Measurements from ENCODE around the gene SPOCK1. TPM values are rescaled to one million over a fixed set of nuclear protein-coding genes. Genes with fewer than 3 reads are reported as not detected.

SPOCK1 gene
- total and polyA plus RNA-seq, 10 donors = 0.50 to 17.0 (median 6.6) TPM

DNA sequence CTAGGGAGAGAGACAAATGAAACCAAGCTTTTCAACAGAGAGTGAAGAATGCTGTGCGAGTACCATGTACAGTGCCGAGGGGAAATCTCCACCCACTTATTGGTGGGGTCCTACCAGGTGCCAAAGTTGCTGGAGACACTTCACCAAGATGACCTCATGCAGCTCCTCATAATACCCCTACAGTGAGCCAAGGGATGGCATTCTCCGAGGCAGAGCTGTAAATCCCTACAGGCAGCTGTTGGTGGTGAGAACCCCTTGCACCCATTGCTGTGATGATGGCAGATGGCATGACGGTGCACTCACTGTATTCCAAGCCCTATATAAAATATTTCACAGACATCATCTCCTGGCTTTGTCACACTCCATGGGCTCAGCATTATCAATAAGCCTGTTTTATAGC is 464.9 kb downstream of the SPOCK1 start:
- intact Hi-C loops (cut with DNase I; ENCODE audit: low total_unique reads) = no loop called here
- no peak overlapping the region for H3K4me3 ChIP-seq
- WGBS, 5 donors = 89 to 96% (median 94%) methylated on average over 4 of the region's 4 CpGs
- no peaks in the 10 kb centered on the region for H3K9me3 ChIP-seq
- DNase-seq = no peak
- no peaks in the 10 kb centered on the region for H3K36me3 ChIP-seq
- H3K27me3 ChIP-seq (replicated peaks in 1 of 7) = peaks cover 0 to 3% (median 0%) of the 10 kb centered on the region in 7 donors
- H3K27ac ChIP-seq = no peak overlapping the region
- TF ChIP-seq, protein P1, sequence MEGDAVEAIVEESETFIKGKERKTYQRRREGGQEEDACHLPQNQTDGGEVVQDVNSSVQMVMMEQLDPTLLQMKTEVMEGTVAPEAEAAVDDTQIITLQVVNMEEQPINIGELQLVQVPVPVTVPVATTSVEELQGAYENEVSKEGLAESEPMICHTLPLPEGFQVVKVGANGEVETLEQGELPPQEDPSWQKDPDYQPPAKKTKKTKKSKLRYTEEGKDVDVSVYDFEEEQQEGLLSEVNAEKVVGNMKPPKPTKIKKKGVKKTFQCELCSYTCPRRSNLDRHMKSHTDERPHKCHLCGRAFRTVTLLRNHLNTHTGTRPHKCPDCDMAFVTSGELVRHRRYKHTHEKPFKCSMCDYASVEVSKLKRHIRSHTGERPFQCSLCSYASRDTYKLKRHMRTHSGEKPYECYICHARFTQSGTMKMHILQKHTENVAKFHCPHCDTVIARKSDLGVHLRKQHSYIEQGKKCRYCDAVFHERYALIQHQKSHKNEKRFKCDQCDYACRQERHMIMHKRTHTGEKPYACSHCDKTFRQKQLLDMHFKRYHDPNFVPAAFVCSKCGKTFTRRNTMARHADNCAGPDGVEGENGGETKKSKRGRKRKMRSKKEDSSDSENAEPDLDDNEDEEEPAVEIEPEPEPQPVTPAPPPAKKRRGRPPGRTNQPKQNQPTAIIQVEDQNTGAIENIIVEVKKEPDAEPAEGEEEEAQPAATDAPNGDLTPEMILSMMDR (IDR thresholded peaks at IDR 0.05 in 8 of 11, conservative IDR thresholded peaks at IDR 0.05 in 3 of 11) = no peak
- TF ChIP-seq POLR2AphosphoS5 (IDR thresholded peaks at IDR 0.05) = no peak
- TF ChIP-seq POLR2A (IDR thresholded peaks at IDR 0.05) = no peak
- no peaks in the 10 kb centered on the region for H3K4me1 ChIP-seq

DNA sequence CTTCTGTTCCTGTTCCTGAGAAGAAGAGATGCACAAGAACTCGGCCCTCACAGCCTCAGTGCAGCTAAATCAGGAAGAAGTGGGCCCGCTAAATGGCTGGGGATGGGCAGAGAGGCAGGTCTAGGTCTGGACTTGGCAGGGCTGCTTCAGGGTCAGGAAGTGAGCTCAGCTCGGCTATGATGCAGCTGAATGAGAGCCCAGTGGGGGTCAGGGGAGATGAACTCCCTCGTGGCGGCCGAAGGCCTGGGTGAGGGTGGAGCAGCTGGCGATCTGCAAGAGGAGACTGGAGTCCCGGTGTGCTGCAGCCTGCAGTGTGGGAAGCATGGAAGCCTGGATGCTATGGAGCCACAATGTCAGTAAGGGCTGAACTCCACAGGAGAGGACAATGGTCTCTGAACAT is 466.2 kb downstream of the SPOCK1 start:
- intact Hi-C loops (cut with DNase I; ENCODE audit: low total_unique reads) = no loop called here
- Histone ChIP-seq H3K9me3 (no peaks in the 10 kb centered on the region), H3K4me3 (no peak overlapping the region), H3K27ac (no peak overlapping the region), H3K36me3 (no peaks in the 10 kb centered on the region), H3K27me3 (replicated peaks in 1 of 7) (peaks cover 0 to 3% (median 0%) of the 10 kb centered on the region in 7 donors), H3K4me1 (no peaks in the 10 kb centered on the region)
- TF ChIP-seq, protein P1 (IDR thresholded peaks at IDR 0.05 in 8 of 11, conservative IDR thresholded peaks at IDR 0.05 in 3 of 11) = no peak
- TF ChIP-seq POLR2AphosphoS5 (IDR thresholded peaks at IDR 0.05) (no peak), POLR2A (IDR thresholded peaks at IDR 0.05) (no peak)
- no peak for DNase-seq
- WGBS, 5 donors = 50 to 72% (median 60%) methylated on average over 8 of the region's 8 CpGs

DNA sequence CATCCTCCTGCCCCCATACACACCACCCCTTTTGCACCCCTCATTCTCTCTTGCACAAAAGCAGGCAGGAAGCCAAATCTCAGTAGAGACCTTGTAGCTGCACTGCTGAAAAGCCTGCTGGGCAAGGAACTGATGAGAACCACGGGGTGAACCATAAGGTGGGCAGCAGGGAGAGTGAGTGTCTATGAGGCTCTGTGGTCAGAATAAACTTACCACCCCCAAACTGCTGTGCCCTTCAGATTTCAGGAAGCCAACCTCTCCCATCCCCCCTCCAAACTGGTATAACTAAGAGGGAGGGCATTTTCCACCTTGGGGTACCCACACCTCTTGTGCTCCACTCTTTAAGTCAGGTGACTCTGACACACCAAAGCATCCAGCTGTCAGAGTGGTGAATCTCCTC is 471.4 kb downstream of the SPOCK1 start:
- TF ChIP-seq, protein P1 (IDR thresholded peaks at IDR 0.05 in 8 of 11, conservative IDR thresholded peaks at IDR 0.05 in 3 of 11) = no peak
- TF ChIP-seq POLR2AphosphoS5 (IDR thresholded peaks at IDR 0.05) = no peak
- no peak for TF ChIP-seq POLR2A (IDR thresholded peaks at IDR 0.05)

DNA sequence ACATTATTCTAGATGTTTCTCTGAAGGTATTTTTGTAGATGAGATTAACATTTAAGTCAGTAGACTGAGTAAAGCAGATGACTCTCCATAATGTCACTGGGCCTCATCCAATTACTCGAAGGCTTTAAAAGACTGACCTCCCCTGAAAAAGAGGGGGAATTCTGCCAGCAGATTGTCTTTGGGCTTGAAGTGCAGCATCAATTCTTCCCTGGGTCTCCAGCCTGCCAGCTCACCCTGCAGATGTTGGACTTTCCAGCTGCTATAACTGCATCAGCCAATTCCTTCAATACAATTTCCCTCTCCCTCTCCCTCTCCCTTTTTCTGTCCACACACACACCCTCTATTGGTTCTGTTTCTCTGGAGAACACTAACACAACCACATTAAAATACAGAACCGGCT is 472.8 kb downstream of the SPOCK1 start:
- WGBS, 5 donors = 79 to 96% (median 93%) methylated on average over 2 of the region's 2 CpGs
- Histone ChIP-seq H3K36me3 (no peaks in the 10 kb centered on the region), H3K9me3 (no peaks in the 10 kb centered on the region), H3K27ac (no peak overlapping the region), H3K27me3 (replicated peaks in 1 of 7) (no peaks in the 10 kb centered on the region), H3K4me3 (no peak overlapping the region), H3K4me1 (no peaks in the 10 kb centered on the region)
- no peak for TF ChIP-seq POLR2A (IDR thresholded peaks at IDR 0.05)
- TF ChIP-seq POLR2AphosphoS5 (IDR thresholded peaks at IDR 0.05) = no peak
- TF ChIP-seq, protein P1 (IDR thresholded peaks at IDR 0.05 in 8 of 11, conservative IDR thresholded peaks at IDR 0.05 in 3 of 11) = no peak
- intact Hi-C loops (cut with DNase I; ENCODE audit: low total_unique reads) = no loop called here
- DNase-seq = no peak

More for the DNA sequence above, 471.4 kb downstream of the SPOCK1 start:
- intact Hi-C loops (cut with DNase I; ENCODE audit: low total_unique reads) = no loop called here
- no peaks in the 10 kb centered on the region for H3K27me3 ChIP-seq (replicated peaks in 1 of 7)
- no peak overlapping the region for H3K4me3 ChIP-seq
- H3K4me1 ChIP-seq = no peaks in the 10 kb centered on the region
- 53 to 71% (median 65%) methylated on average over 1 of the region's 1 CpG for WGBS, 5 donors
- no peaks in the 10 kb centered on the region for H3K36me3 ChIP-seq
- H3K27ac ChIP-seq = no peak overlapping the region
- no peak for DNase-seq
- H3K9me3 ChIP-seq = no peaks in the 10 kb centered on the region
